ENCODE measurements around the gene JTB. TPM values are rescaled to one million over a fixed set of nuclear protein-coding genes. Genes with fewer than 3 reads are reported as not detected.

The JTB gene
- total and polyA plus RNA-seq, 9 of the 15 experiments (the other 6 are each of a cell fraction or from before 2014, with no cell fraction given) = 24.7 to 308 (median 151) TPM

- TF ChIP-seq ZBTB40 (IDR thresholded peaks at IDR 0.05) (peak; percentile 45; the same call in 1 of the 2 replicates), ZBTB40 (CRISPR knock-in tag; IDR thresholded peaks at IDR 0.05) (no peak), JUN (IDR thresholded peaks at IDR 0.05; ENCODE audit: borderline replicate concordance, low read depth, low read length) (peak; percentile 87), JUN (CRISPR knock-in tag; IDR thresholded peaks at IDR 0.05; ENCODE audit: borderline replicate concordance) (no peak), ZNF589 (CRISPR knock-in tag; IDR thresholded peaks at IDR 0.05; ENCODE audit: low read depth) (no peak), TOE1 (IDR thresholded peaks at IDR 0.05; ENCODE audit: borderline replicate concordance) (0 out of 2 replicates have a peak, but pooled peaks have one; percentile 31), TOE1 (CRISPR knock-in tag; IDR thresholded peaks at IDR 0.05; ENCODE audit: borderline replicate concordance, low read depth) (no peak), MXI1 (IDR thresholded peaks at IDR 0.05; ENCODE audit: low read depth, low read length) (no peak), ZNF197 (CRISPR knock-in tag; IDR thresholded peaks at IDR 0.05; ENCODE audit: low read depth) (no peak)
- TF ChIP-seq, protein P1, sequence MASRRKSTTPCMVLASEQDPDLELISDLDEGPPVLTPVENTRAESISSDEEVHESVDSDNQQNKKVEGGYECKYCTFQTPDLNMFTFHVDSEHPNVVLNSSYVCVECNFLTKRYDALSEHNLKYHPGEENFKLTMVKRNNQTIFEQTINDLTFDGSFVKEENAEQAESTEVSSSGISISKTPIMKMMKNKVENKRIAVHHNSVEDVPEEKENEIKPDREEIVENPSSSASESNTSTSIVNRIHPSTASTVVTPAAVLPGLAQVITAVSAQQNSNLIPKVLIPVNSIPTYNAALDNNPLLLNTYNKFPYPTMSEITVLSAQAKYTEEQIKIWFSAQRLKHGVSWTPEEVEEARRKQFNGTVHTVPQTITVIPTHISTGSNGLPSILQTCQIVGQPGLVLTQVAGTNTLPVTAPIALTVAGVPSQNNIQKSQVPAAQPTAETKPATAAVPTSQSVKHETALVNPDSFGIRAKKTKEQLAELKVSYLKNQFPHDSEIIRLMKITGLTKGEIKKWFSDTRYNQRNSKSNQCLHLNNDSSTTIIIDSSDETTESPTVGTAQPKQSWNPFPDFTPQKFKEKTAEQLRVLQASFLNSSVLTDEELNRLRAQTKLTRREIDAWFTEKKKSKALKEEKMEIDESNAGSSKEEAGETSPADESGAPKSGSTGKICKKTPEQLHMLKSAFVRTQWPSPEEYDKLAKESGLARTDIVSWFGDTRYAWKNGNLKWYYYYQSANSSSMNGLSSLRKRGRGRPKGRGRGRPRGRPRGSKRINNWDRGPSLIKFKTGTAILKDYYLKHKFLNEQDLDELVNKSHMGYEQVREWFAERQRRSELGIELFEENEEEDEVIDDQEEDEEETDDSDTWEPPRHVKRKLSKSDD (conservative IDR thresholded peaks at IDR 0.05; ENCODE audit: low read length) = no peak
- TF ChIP-seq, protein P2, sequence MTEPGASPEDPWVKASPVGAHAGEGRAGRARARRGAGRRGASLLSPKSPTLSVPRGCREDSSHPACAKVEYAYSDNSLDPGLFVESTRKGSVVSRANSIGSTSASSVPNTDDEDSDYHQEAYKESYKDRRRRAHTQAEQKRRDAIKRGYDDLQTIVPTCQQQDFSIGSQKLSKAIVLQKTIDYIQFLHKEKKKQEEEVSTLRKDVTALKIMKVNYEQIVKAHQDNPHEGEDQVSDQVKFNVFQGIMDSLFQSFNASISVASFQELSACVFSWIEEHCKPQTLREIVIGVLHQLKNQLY (CRISPR knock-in tag; conservative IDR thresholded peaks at IDR 0.05) = no peak
- TF ChIP-seq, protein P3, sequence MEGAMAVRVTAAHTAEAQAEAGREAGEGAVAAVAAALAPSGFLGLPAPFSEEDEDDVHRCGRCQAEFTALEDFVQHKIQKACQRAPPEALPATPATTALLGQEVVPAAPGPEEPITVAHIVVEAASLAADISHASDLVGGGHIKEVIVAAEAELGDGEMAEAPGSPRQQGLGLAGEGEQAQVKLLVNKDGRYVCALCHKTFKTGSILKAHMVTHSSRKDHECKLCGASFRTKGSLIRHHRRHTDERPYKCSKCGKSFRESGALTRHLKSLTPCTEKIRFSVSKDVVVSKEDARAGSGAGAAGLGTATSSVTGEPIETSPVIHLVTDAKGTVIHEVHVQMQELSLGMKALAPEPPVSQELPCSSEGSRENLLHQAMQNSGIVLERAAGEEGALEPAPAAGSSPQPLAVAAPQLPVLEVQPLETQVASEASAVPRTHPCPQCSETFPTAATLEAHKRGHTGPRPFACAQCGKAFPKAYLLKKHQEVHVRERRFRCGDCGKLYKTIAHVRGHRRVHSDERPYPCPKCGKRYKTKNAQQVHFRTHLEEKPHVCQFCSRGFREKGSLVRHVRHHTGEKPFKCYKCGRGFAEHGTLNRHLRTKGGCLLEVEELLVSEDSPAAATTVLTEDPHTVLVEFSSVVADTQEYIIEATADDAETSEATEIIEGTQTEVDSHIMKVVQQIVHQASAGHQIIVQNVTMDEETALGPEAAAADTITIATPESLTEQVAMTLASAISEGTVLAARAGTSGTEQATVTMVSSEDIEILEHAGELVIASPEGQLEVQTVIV (CRISPR knock-in tag; IDR thresholded peaks at IDR 0.05; ENCODE audit: borderline replicate concordance) = no peak
Measured at GRCh38 chr1:153985341-153985912, 8.0 kb upstream of the JTB start (continued).
